GM19351 (cell line): ENCODE measurements around the gene UMAD1.
A peak's percentile ranks its signal among the peaks of the same experiment; 100 is the strongest.

ENCODE experiments used
- ATAC-seq: cut with Tn5 transposase; IDR thresholded peaks from one replicate; pipeline ENCODE4 v1.9.1; 2021; ENCODE audit warnings: mild to moderate bottlenecking, moderate library complexity; ENCODE audit not compliant: unreplicated experiment

The UMAD1 gene

GRCh38 chr7:7688310-7688709, 47.8 kb downstream of the UMAD1 start:
- ATAC-seq: no peak

- no peak for ATAC-seq
Measured at GRCh38 chr7:7688956-7689355, 48.4 kb downstream of the UMAD1 start.

- no peak for ATAC-seq
Measured at GRCh38 chr7:7693881-7694280, 53.3 kb downstream of the UMAD1 start.

GRCh38 chr7:7694542-7694941, 54.0 kb downstream of the UMAD1 start:
- ATAC-seq: no peak

GRCh38 chr7:7695111-7695817, 54.7 kb downstream of the UMAD1 start:
- ATAC-seq: no peak

GRCh38 chr7:7696458-7697119, 56.0 kb downstream of the UMAD1 start:
- no peak for ATAC-seq

- no peak for ATAC-seq
Measured at GRCh38 chr7:7698930-7699329, 58.4 kb downstream of the UMAD1 start.

GRCh38 chr7:7699380-7699779, 58.8 kb downstream of the UMAD1 start:
- no peak for ATAC-seq

GRCh38 chr7:7699970-7700369, 59.4 kb downstream of the UMAD1 start:
- no peak for ATAC-seq

- peak; percentile 37 for ATAC-seq
Measured at GRCh38 chr7:7701527-7701926, 61.0 kb downstream of the UMAD1 start.

GRCh38 chr7:7702826-7703225, 62.3 kb downstream of the UMAD1 start:
- ATAC-seq: no peak

GRCh38 chr7:7703427-7703826, 62.9 kb downstream of the UMAD1 start:
- no peak for ATAC-seq

GRCh38 chr7:7704867-7705266, 64.3 kb downstream of the UMAD1 start:
- ATAC-seq: no peak

GRCh38 chr7:7705318-7705717, 64.8 kb downstream of the UMAD1 start:
- no peak for ATAC-seq

- peak; percentile 70 for ATAC-seq
Measured at GRCh38 chr7:7706101-7706511, 65.6 kb downstream of the UMAD1 start.

- ATAC-seq: peak; percentile 24
Measured at GRCh38 chr7:7706556-7707172, 66.1 kb downstream of the UMAD1 start.

- no peak for ATAC-seq
Measured at GRCh38 chr7:7707246-7707645, 66.7 kb downstream of the UMAD1 start.

- ATAC-seq: no peak
Measured at GRCh38 chr7:7707806-7708205, 67.3 kb downstream of the UMAD1 start.

GRCh38 chr7:7709291-7709690, 68.7 kb downstream of the UMAD1 start:
- ATAC-seq: no peak

- no peak for ATAC-seq
Measured at GRCh38 chr7:7710469-7710868, 69.9 kb downstream of the UMAD1 start.

- no peak for ATAC-seq
Measured at GRCh38 chr7:7713730-7714129, 73.2 kb downstream of the UMAD1 start.

GRCh38 chr7:7718492-7718891, 77.9 kb downstream of the UMAD1 start, which contains the start of gene RPA3:
RPA3 (minus strand) TSS chr7:7718607; CDS start chr7:7640418, 78,189 bp downstream.
- no peak for ATAC-seq
